Measurements from ENCODE around the gene USP40. TPM values are rescaled to one million over a fixed set of nuclear protein-coding genes. Genes with fewer than 3 reads are reported as not detected.

USP40 gene
- total and polyA plus RNA-seq, 9 of the 15 experiments (the other 6 are each of a cell fraction or from before 2014, with no cell fraction given), result 5.5 to 15.0 (median 9.3) TPM

GRCh38 chr2:233485726-233486125, 80.9 kb downstream of the USP40 start:
- FAIRE-seq, result no peak
- Histone ChIP-seq H3K9me3 (replicated peaks; ENCODE audit: control insufficient read depth, insufficient read depth, low read depth, low read length) (no peaks in the 10 kb centered on the region), H3K36me3 (ENCODE audit: control insufficient read depth, insufficient read depth, low read length) (peaks cover 7% of the 10 kb centered on the region; the same call in 2 of the 3 replicates), H3K4me3 (no peak overlapping the region), H3K27me3 (ENCODE audit: control insufficient read depth in 2 of 2, insufficient read depth in 2 of 2, low read length in 2 of 2) (no peaks in the 10 kb centered on the region), H3K4me1 (replicated peaks in 1 of 2; ENCODE audit: control insufficient read depth in 2 of 2, insufficient read depth in 2 of 2, low read length in 2 of 2) (peaks cover 0 to 4% of the 10 kb centered on the region in 2 experiments; a peak in 3 of 5 replicates), H3K79me2 (ENCODE audit: control insufficient read depth, insufficient read depth, low read length) (no peaks in the 10 kb centered on the region), H3K27ac (ENCODE audit: extremely low read depth, low read depth, low read length) (no peak overlapping the region), H4K20me1 (replicated peaks; ENCODE audit: control insufficient read depth, insufficient read depth, low read length) (no peaks in the 10 kb centered on the region), H3K9me1 (ENCODE audit: control insufficient read depth, insufficient read depth, low read length) (no peaks in the 10 kb centered on the region), H3K4me2 (ENCODE audit: insufficient read depth, low read length) (no peak overlapping the region), H3K9ac (ENCODE audit: insufficient read depth in 1 of 2, low read depth in 2 of 2, low read length in 2 of 2) (no peak overlapping the region), H2AFZ (ENCODE audit: low read depth, low read length) (no peak overlapping the region)
- 86% methylated on average over 11 of the region's 15 CpGs for WGBS (ENCODE audit: insufficient coverage, low coverage, missing lambda C conversion rate)
- ChIA-PET CTCF (ENCODE audit: low intra/inter-chr PET ratio) (no interaction called here), POLR2A (interaction anchor here (0.6 kb wide), 1 partner anchor 249 kb away, joined by 3 read pairs; no protein-coding TSS in a partner anchor)
- in situ Hi-C loops (cut with MboI) (no loop called here), intact Hi-C loops (cut with micrococcal nuclease) (no loop called here)
- no TSS peak for BruUV-seq (replicated peaks)
- DNase-seq (ENCODE audit: extremely low read depth in 1 of 4, low spot score in 3 of 4), result no peak
- ATAC-seq, result no peak
- TF ChIP-seq ZNF407 (IDR thresholded peaks at IDR 0.05; ENCODE audit: low read depth) (no peak), KDM2B (CRISPR knock-in tag; IDR thresholded peaks at IDR 0.05) (no peak), SAFB (IDR thresholded peaks at IDR 0.05; ENCODE audit: borderline replicate concordance, low read depth, low read length) (no peak), FOXK2 (conservative IDR thresholded peaks at IDR 0.05 in 1 of 2, IDR thresholded peaks at IDR 0.05 in 1 of 2; ENCODE audit: low read depth in 2 of 2) (no peak), PATZ1 (CRISPR knock-in tag; IDR thresholded peaks at IDR 0.05; ENCODE audit: borderline replicate concordance) (no peak), TBP (optimal IDR thresholded peaks at IDR 0.05; ENCODE audit: low read depth, low read length) (no peak), RBBP5 (IDR thresholded peaks at IDR 0.05; ENCODE audit: borderline replicate concordance, insufficient read depth, low read length, poor library complexity, severe bottlenecking) (no peak), E2F3 (CRISPR knock-in tag; IDR thresholded peaks at IDR 0.05) (no peak), POLR2AphosphoS5 (IDR thresholded peaks at IDR 0.05; ENCODE audit: control insufficient read depth, insufficient read depth, low read depth, low read length) (no peak)
